Measurements from ENCODE around the gene PMEPA1. TPM values are rescaled to one million over a fixed set of nuclear protein-coding genes. Genes with fewer than 3 reads are reported as not detected.

Gene PMEPA1
- total and polyA plus RNA-seq, 2 experiments from 2014 or later: 6.1 to 11.8 TPM

DNA sequence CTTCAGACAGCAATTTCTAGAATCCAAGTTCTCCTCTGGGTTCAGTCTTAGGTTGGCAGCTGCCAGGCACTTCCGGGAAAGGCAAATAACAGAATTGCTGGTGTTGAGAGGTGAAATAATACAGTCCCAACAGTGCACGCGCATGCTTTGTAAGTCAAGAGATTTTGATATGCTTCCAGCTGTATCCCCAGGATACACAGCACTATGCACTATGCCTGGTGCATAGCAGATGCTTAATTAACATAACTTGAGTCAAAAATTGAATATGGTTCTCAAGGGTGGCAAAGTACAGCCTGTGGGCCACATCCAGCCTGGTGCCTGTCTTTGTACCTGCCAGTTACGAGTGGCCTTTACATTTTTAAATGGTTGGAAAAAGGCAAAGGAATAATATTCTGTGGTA is 18.9 kb upstream of the PMEPA1 start:
- Histone ChIP-seq H3K79me2 (ENCODE audit: insufficient read depth) (no peaks in the 10 kb centered on the region), H3K4me3 (no peak overlapping the region), H3F3A (ENCODE audit: insufficient read depth) (no peaks in the 10 kb centered on the region), H3K9me2 (ENCODE audit: insufficient read depth) (no peaks in the 10 kb centered on the region), H3K27ac (no peak overlapping the region), H4K20me1 (ENCODE audit: insufficient read depth) (no peaks in the 10 kb centered on the region), H3K27me3 (replicated peaks; ENCODE audit: insufficient read depth) (peaks cover 34% of the 10 kb centered on the region), H2AFZ (no peak overlapping the region), H3K36me3 (ENCODE audit: low read depth) (no peaks in the 10 kb centered on the region), H3K4me1 (ENCODE audit: insufficient read depth) (no peaks in the 10 kb centered on the region), H3K4me2 (ENCODE audit: unreplicated experiment) (no peak overlapping the region), H3K9ac (no peak overlapping the region), H3K9me3 (ENCODE audit: low read depth) (no peaks in the 10 kb centered on the region)
- 73 to 83% methylated on average over 4 of the region's 4 CpGs for WGBS, 2 experiments (ENCODE audit: low coverage in 1 of 2, low lambda C conversion rate in 2 of 2, missing lambda C conversion rate in 2 of 2)
- no peak for DNase-seq
- in situ Hi-C loops (cut with MboI): no loop called here
- TF ChIP-seq EZH2 (IDR thresholded peaks at IDR 0.05; ENCODE audit: insufficient read depth, poor library complexity, severe bottlenecking) (no peak), EZH2phosphoT487 (IDR thresholded peaks at IDR 0.05; ENCODE audit: insufficient read depth, low read depth) (no peak)

DNA sequence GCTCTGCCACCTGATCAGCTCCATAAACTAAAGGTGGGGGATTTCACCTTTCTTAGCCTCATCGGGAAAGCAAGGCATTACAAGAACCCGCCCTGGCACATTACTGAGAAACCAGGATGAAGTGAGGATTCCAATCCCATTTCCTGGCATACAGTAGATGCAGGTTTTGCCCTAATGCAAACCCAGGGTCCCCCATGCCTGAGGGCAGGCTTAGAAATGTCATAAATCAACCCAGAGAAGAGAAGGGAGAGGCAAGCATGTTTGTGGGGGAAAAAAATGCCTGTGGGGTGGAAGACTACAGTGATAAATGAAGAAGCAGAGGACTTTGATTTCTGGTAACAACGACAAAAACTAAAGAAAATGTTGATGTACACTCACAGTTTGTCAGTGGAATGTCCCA is 18.0 kb upstream of the PMEPA1 start:
- H3K79me2 ChIP-seq (ENCODE audit: insufficient read depth): no peaks in the 10 kb centered on the region
- H3K27ac ChIP-seq: no peak overlapping the region
- H3K4me2 ChIP-seq (ENCODE audit: unreplicated experiment): no peak overlapping the region
- no peaks in the 10 kb centered on the region for H3K9me3 ChIP-seq (ENCODE audit: low read depth)
- peaks cover 34% of the 10 kb centered on the region for H3K27me3 ChIP-seq (replicated peaks; ENCODE audit: insufficient read depth)
- in situ Hi-C loops (cut with MboI): no loop called here
- no peaks in the 10 kb centered on the region for H4K20me1 ChIP-seq (ENCODE audit: insufficient read depth)
- H3K36me3 ChIP-seq (ENCODE audit: low read depth): no peaks in the 10 kb centered on the region
- TF ChIP-seq EZH2 (IDR thresholded peaks at IDR 0.05; ENCODE audit: insufficient read depth, poor library complexity, severe bottlenecking): no peak
- no peak for TF ChIP-seq EZH2phosphoT487 (IDR thresholded peaks at IDR 0.05; ENCODE audit: insufficient read depth, low read depth)
- no peaks in the 10 kb centered on the region for H3K4me1 ChIP-seq (ENCODE audit: insufficient read depth)
- H3K9ac ChIP-seq: no peak overlapping the region
- no peak overlapping the region for H2AFZ ChIP-seq
- no peaks in the 10 kb centered on the region for H3K9me2 ChIP-seq (ENCODE audit: insufficient read depth)
- H3K4me3 ChIP-seq: no peak overlapping the region
- H3F3A ChIP-seq (ENCODE audit: insufficient read depth): no peaks in the 10 kb centered on the region
- WGBS, 2 experiments (ENCODE audit: low coverage in 1 of 2, low lambda C conversion rate in 2 of 2, missing lambda C conversion rate in 2 of 2): 89% methylated on average over 3 of the region's 3 CpGs
- DNase-seq: no peak

- Histone ChIP-seq H3K4me1 (ENCODE audit: insufficient read depth) (no peaks in the 10 kb centered on the region), H3K9ac (no peak overlapping the region), H3K9me2 (ENCODE audit: insufficient read depth) (no peaks in the 10 kb centered on the region), H3K27ac (no peak overlapping the region), H3K4me2 (ENCODE audit: unreplicated experiment) (no peak overlapping the region), H3F3A (ENCODE audit: insufficient read depth) (no peaks in the 10 kb centered on the region), H3K36me3 (ENCODE audit: low read depth) (no peaks in the 10 kb centered on the region), H2AFZ (no peak overlapping the region), H3K79me2 (ENCODE audit: insufficient read depth) (no peaks in the 10 kb centered on the region), H3K27me3 (replicated peaks; ENCODE audit: insufficient read depth) (peaks cover 31% of the 10 kb centered on the region), H4K20me1 (ENCODE audit: insufficient read depth) (no peaks in the 10 kb centered on the region), H3K9me3 (ENCODE audit: low read depth) (no peaks in the 10 kb centered on the region), H3K4me3 (no peak overlapping the region)
- TF ChIP-seq EZH2phosphoT487 (IDR thresholded peaks at IDR 0.05; ENCODE audit: insufficient read depth, low read depth) (no peak), EZH2 (IDR thresholded peaks at IDR 0.05; ENCODE audit: insufficient read depth, poor library complexity, severe bottlenecking) (no peak)
- 77 to 79% methylated on average over 9 of the region's 9 CpGs for WGBS, 2 experiments (ENCODE audit: low coverage in 1 of 2, low lambda C conversion rate in 2 of 2, missing lambda C conversion rate in 2 of 2)
- in situ Hi-C loops (cut with MboI): no loop called here
- no peak for DNase-seq
These were observed 15.8 kb upstream of the PMEPA1 start for GRCh38 chr20:57725636-57726035.

DNA sequence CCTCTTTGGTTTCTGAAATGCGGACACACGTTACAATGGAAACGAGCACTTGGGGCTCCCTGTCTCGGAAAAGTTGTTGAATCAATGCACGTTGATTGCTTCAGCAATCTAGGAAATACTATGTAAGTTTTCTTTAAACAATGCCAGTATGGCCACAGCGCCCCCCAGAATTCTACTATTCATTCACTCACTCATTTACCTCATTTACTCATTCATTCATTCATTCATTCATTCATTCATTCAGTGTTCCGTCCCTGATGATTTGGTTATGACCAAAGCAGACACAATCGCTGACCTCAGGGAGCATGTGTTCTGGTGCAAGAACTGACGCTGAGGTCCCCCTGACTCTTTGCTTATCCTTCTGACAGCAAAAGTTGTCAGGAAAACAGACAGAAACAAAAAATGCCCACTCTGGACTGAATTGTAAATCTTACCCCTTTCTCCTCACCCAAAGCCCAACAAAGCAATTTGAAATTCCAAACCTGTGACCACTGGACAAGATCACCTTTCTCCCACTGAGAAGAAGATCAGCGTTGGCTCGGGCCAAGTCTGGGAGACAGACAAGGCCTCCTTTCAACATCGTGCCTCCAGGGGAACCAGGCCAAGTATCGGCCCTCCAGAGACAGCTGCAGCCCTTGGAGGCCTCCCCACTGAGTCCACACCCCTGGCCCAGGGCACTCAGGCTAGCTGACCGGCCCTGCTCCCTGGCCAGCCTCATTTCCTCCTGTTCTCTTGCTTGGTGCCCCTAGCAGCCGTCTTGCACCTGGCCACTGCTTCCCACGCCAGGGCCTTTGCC is 15.0 kb upstream of the PMEPA1 start:
- no peak overlapping the region for H3K9ac ChIP-seq
- H3F3A ChIP-seq (ENCODE audit: insufficient read depth): no peaks in the 10 kb centered on the region
- TF ChIP-seq EZH2phosphoT487 (IDR thresholded peaks at IDR 0.05; ENCODE audit: insufficient read depth, low read depth): no peak
- TF ChIP-seq EZH2 (IDR thresholded peaks at IDR 0.05; ENCODE audit: insufficient read depth, poor library complexity, severe bottlenecking): no peak
- H3K79me2 ChIP-seq (ENCODE audit: insufficient read depth): no peaks in the 10 kb centered on the region
- H3K4me2 ChIP-seq (ENCODE audit: unreplicated experiment): no peak overlapping the region
- 77 to 78% methylated on average over 16 of the region's 16 CpGs for WGBS, 2 experiments (ENCODE audit: low coverage in 1 of 2, low lambda C conversion rate in 2 of 2, missing lambda C conversion rate in 2 of 2)
- no peaks in the 10 kb centered on the region for H3K4me1 ChIP-seq (ENCODE audit: insufficient read depth)
- no peaks in the 10 kb centered on the region for H4K20me1 ChIP-seq (ENCODE audit: insufficient read depth)
- no peak overlapping the region for H2AFZ ChIP-seq
- H3K4me3 ChIP-seq: no peak overlapping the region
- peaks cover 24% of the 10 kb centered on the region for H3K27me3 ChIP-seq (replicated peaks; ENCODE audit: insufficient read depth)
- no peaks in the 10 kb centered on the region for H3K9me3 ChIP-seq (ENCODE audit: low read depth)
- in situ Hi-C loops (cut with MboI): no loop called here
- DNase-seq: no peak
- no peaks in the 10 kb centered on the region for H3K36me3 ChIP-seq (ENCODE audit: low read depth)
- no peak overlapping the region for H3K27ac ChIP-seq
- no peaks in the 10 kb centered on the region for H3K9me2 ChIP-seq (ENCODE audit: insufficient read depth)
